ENCODE results near the gene ADGRL3.

ADGRL3 gene

DNA sequence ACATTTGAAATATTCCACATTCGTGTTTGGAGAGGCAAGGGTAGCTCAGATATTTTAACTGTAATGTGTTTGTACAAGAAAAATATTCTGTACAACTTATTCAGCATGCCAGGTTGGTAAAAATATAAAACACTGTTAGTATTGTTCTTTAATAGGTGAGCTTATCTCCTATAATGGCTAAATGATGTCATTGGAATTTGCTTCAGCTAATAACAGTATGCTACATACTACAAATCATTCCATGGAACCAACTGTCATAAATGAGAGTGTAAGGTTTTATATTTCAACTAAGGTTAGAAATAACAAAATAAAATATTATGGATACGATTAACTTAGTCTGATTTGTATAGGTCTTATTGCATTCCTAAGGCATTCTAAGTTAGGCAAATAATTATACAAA, 206.6 kb downstream of the ADGRL3 start:
- TF ChIP-seq, protein P1, sequence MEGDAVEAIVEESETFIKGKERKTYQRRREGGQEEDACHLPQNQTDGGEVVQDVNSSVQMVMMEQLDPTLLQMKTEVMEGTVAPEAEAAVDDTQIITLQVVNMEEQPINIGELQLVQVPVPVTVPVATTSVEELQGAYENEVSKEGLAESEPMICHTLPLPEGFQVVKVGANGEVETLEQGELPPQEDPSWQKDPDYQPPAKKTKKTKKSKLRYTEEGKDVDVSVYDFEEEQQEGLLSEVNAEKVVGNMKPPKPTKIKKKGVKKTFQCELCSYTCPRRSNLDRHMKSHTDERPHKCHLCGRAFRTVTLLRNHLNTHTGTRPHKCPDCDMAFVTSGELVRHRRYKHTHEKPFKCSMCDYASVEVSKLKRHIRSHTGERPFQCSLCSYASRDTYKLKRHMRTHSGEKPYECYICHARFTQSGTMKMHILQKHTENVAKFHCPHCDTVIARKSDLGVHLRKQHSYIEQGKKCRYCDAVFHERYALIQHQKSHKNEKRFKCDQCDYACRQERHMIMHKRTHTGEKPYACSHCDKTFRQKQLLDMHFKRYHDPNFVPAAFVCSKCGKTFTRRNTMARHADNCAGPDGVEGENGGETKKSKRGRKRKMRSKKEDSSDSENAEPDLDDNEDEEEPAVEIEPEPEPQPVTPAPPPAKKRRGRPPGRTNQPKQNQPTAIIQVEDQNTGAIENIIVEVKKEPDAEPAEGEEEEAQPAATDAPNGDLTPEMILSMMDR (IDR thresholded peaks at IDR 0.05; ENCODE audit: extremely low read depth, insufficient read depth, missing control alignments), result no peak
- no peak for DNase-seq (ENCODE audit: low spot score)
- in situ Hi-C loops (cut with MboI; ENCODE audit: low pct_unique_long_range_greater_than_20kb, low sequenced_read_pairs, unreplicated experiment), result no loop called here

DNA sequence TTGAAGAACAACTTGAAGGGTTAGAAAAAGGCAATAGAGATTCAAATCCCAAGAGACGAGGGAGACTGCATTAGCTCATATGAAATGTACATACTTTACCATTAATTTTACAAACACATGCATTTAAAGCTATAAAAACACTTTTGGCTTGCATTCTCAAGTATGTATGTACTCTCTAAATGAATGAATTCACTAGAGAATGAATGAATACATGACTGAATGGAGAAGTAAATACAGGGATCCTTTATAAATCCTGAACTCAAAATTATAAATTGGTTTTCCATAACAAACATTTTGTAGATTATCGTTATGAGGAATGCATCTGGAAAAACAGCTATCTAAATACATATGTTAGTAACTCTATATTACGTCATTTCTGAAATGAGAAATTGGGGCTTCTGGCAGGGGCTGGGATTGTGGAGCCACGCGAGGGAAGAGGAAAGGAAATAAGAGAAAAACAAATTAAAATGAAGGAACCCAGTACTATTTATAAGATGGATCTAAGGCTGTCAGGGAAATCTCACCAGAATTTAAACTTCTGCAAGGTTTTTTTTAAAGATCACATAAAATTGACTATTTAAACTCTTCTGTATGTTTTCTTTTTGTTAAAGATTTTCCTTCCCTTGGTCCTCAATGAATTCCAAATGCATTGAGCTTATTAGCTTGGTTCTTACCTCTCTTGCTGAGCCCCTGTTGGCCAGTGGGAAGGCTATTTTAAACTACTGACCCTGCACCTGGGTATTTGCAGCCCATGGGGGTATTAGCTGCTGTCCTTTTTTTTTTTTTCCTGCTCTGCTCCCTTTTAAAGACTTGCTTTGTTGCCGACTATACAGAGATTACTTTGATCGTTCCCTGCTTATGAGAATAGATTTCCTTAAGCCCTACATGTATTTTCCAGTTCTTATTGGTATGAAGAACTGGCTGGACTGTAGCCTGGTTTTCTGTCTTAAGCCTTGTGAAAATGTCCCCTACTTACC, 207.8 kb downstream of the ADGRL3 start:
- no peak for DNase-seq (ENCODE audit: low spot score)
- TF ChIP-seq, protein P1 (IDR thresholded peaks at IDR 0.05; ENCODE audit: extremely low read depth, insufficient read depth, missing control alignments), result no peak
- in situ Hi-C loops (cut with MboI; ENCODE audit: low pct_unique_long_range_greater_than_20kb, low sequenced_read_pairs, unreplicated experiment), result no loop called here

DNA sequence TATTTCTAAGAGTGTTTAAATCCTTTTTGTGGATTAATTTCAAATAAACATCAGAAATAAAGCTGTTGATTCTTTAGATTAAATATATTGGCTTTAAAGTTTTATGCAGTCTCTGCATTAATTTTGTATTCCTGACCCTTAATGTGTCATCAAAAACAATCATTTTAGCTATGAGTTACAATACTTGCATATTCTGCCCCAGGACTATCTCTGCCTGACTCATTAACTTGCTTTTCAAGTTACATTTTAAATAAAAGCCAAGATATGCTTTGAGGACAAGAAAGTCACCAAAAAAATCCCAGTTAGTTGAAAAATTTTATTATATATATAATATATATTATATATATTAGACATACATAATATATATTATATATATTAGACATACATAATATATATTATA, 208.7 kb downstream of the ADGRL3 start:
- TF ChIP-seq, protein P1 (IDR thresholded peaks at IDR 0.05; ENCODE audit: extremely low read depth, insufficient read depth, missing control alignments), result no peak
- in situ Hi-C loops (cut with MboI; ENCODE audit: low pct_unique_long_range_greater_than_20kb, low sequenced_read_pairs, unreplicated experiment), result no loop called here
- no peak for DNase-seq (ENCODE audit: low spot score)

DNA sequence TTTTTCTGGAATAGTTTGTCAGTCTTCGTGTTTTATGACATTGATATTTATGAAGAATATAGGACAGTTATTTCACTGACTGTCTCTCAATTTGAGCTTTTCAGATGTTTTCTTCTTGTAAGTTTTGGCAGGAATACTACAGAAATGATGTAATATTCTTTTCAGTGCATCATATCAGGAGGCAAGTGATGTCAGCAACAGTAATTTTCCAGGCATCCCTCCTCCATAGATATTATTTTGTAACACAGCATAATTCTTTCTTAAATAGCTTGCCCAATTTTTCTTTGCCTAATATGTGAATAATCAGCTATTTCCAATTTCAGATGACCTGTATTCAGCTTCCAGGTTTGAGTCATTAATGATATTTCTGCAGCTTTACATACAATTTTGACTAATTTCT, 211.1 kb downstream of the ADGRL3 start:
- in situ Hi-C loops (cut with MboI; ENCODE audit: low pct_unique_long_range_greater_than_20kb, low sequenced_read_pairs, unreplicated experiment), result no loop called here
- TF ChIP-seq, protein P1 (IDR thresholded peaks at IDR 0.05; ENCODE audit: extremely low read depth, insufficient read depth, missing control alignments), result no peak
- no peak for DNase-seq (ENCODE audit: low spot score)

DNA sequence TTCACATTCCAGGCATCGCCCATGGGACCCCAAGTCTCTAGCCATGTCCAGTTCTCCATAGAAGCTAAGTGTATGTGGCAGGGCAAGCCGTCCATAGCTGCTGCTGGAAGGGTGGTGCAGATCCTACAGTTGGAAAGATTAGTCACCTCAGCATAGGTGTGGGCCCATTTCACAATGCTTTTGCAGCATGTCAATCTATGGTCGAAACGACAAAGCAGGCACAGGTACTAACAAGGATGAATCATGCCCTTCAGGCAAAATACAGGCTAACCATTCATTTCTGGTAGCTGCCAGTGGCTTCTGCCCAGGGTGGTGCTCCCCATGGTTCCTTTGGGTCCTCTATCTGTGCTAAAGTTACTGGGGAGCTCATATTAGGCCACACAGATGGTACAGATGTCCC, 225.2 kb downstream of the ADGRL3 start:
- no peak for DNase-seq (ENCODE audit: low spot score)
- in situ Hi-C loops (cut with MboI; ENCODE audit: low pct_unique_long_range_greater_than_20kb, low sequenced_read_pairs, unreplicated experiment), result no loop called here
- TF ChIP-seq, protein P1 (IDR thresholded peaks at IDR 0.05; ENCODE audit: extremely low read depth, insufficient read depth, missing control alignments), result no peak

DNA sequence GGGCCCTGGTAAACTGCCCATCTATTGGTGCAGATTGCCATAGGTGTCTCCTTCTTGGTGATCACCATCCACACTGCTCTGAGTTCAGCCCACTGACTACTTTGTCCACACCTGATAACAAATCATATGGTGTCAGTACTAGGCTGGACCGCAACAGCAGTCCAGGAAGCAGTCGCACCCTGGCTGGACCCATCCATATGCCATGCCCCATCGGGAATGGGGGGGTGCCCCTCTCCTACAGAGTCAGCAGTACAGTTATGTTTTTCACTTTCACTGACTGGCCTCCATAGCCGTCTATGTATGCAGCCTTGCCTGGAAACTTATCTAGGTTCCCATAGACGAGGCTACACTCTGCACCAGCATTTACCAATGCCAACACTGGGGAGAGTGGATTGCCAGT, 226.1 kb downstream of the ADGRL3 start:
- in situ Hi-C loops (cut with MboI; ENCODE audit: low pct_unique_long_range_greater_than_20kb, low sequenced_read_pairs, unreplicated experiment), result no loop called here
- TF ChIP-seq, protein P1 (IDR thresholded peaks at IDR 0.05; ENCODE audit: extremely low read depth, insufficient read depth, missing control alignments), result no peak
- DNase-seq (ENCODE audit: low spot score), result no peak
